Measurements from ENCODE around the gene ANKRD33B. TPM values are rescaled to one million over a fixed set of nuclear protein-coding genes. Genes with fewer than 3 reads are reported as not detected.

Gene ANKRD33B
- total and polyA plus RNA-seq, 2 of the 8 experiments (the other 6 are each of a cell fraction or from before 2014, with no cell fraction given): 6.9 to 20.6 TPM

- no peak for TF ChIP-seq CHD7 (IDR thresholded peaks at IDR 0.05; ENCODE audit: insufficient replicate concordance, low read length)
- TF ChIP-seq TAF7 (optimal IDR thresholded peaks at IDR 0.05; ENCODE audit: borderline replicate concordance, low read depth, low read length): no peak
- no peak for TF ChIP-seq POLR2A (IDR thresholded peaks at IDR 0.05; ENCODE audit: control extremely low read depth in 1 of 2, low read depth in 2 of 2, low read length in 2 of 2)
- no peak for TF ChIP-seq BCL11A (IDR thresholded peaks at IDR 0.05; ENCODE audit: low read depth in 2 of 2, low read length in 2 of 2)
- TF ChIP-seq YY1 (IDR thresholded peaks at IDR 0.05; ENCODE audit: low read depth, low read length): no peak
- no peak for TF ChIP-seq SIX5 (IDR thresholded peaks at IDR 0.05; ENCODE audit: low read depth, low read length)
- no peak for TF ChIP-seq JUN (IDR thresholded peaks at IDR 0.05; ENCODE audit: low read depth, low read length)
- no peak for TF ChIP-seq NRF1 (IDR thresholded peaks at IDR 0.05; ENCODE audit: low read depth, low read length)
- TF ChIP-seq PHF8 (conservative IDR thresholded peaks at IDR 0.05; ENCODE audit: low read depth, low read length): no peak
- TF ChIP-seq SP4 (IDR thresholded peaks at IDR 0.05; ENCODE audit: low read length): no peak
- no peak for TF ChIP-seq RBBP5 (IDR thresholded peaks at IDR 0.05; ENCODE audit: borderline replicate concordance, low read depth, low read length)
- no peak for TF ChIP-seq RNF2 (IDR thresholded peaks at IDR 0.05; ENCODE audit: borderline replicate concordance, low read depth, low read length, missing control alignments, poor library complexity, severe bottlenecking)
- no peak for TF ChIP-seq BRCA1 (IDR thresholded peaks at IDR 0.05; ENCODE audit: low read depth, low read length)
Measured at GRCh38 chr5:10533226-10533625, 30.6 kb upstream of the ANKRD33B start (continued).
